Testis (tissue), 2 donors: ENCODE data around the gene NKD1.

Experiments used
- POLR2A ChIP-seq: fragments of 450-650 bp; IDR thresholded peaks from one replicate; pipeline ENCODE4 v1.6.1; 2017; ENCODE audit warnings: antibody characterized with exemption, mild to moderate bottlenecking, moderate library complexity
- TF ChIP-seq, protein P1 (sequence below), 3 experiments: fragments of 450-650 bp in 2 of 3; fragments of 200-600 bp in 1 of 3; sonication (generic) in 1 of 3; IDR thresholded peaks; one replicate each; pipeline ENCODE4 v1.5.1; 2016 to 2019; ENCODE audit warnings: antibody characterized with exemption in 3 of 3, mild to moderate bottlenecking in 2 of 3, moderate library complexity in 1 of 3

DNA sequence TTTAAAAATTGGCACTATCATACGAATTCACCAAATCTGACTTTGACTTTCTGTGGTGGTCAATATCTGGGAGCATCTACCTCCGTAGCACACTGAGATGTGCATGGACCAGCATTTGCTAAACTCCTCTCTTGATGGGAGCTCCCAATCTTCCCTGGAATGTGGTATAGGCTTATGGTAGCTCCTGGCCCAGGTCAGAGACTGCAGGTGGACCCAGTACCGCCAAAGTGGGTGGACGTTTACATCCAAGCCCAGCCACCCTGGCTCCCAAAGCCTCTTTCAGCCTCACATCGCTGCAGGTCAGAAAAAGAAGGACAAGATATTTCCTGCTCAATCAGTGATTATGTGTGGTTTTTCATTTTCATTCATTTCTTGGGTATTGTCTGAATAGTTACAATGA lies 43.1 kb upstream of the NKD1 start:
- TF ChIP-seq POLR2A, result no peak
- TF ChIP-seq, protein P1, sequence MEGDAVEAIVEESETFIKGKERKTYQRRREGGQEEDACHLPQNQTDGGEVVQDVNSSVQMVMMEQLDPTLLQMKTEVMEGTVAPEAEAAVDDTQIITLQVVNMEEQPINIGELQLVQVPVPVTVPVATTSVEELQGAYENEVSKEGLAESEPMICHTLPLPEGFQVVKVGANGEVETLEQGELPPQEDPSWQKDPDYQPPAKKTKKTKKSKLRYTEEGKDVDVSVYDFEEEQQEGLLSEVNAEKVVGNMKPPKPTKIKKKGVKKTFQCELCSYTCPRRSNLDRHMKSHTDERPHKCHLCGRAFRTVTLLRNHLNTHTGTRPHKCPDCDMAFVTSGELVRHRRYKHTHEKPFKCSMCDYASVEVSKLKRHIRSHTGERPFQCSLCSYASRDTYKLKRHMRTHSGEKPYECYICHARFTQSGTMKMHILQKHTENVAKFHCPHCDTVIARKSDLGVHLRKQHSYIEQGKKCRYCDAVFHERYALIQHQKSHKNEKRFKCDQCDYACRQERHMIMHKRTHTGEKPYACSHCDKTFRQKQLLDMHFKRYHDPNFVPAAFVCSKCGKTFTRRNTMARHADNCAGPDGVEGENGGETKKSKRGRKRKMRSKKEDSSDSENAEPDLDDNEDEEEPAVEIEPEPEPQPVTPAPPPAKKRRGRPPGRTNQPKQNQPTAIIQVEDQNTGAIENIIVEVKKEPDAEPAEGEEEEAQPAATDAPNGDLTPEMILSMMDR (IDR thresholded peaks at IDR 0.05), result no peak
